Vagina (tissue), 2 donors: ENCODE measurements around the gene LST1. TPM values are rescaled to one million over a fixed set of nuclear protein-coding genes. Genes with fewer than 3 reads are reported as not detected.

ENCODE experiments used
- DNase-seq, 2 donors: peaks; one replicate each; pipeline ENCODE4 v3.0.0-alpha.2; 2017; ENCODE audit errors: extremely low spot score in 2 of 2
- H3K27ac ChIP-seq: fragments of 200-600 bp; sonication (generic); one replicate; pipeline ENCODE4 v1.5.1; 2019
- H3K27me3 ChIP-seq: fragments of 200-600 bp; sonication (generic); one replicate; pipeline ENCODE4 v1.5.1; 2019
- H3K36me3 ChIP-seq, 2 donors: fragments of 200-600 bp; sonication (generic); one replicate each; pipeline ENCODE4 v1.5.1; 2017 to 2019
- H3K4me1 ChIP-seq: fragments of 200-600 bp; sonication (generic); one replicate; pipeline ENCODE4 v1.5.1; 2019
- H3K4me3 ChIP-seq, 2 donors: fragments of 200-600 bp; sonication (generic); 1 replicate in 1 of 2; 2 replicates in 1 of 2; pipeline ENCODE4 v1.5.1; 2016 to 2019
- H3K9me3 ChIP-seq: fragments of 200-600 bp; sonication (generic); one replicate; pipeline ENCODE4 v1.5.1; 2019
- POLR2A ChIP-seq, 2 donors: fragments of 450-650 bp; IDR thresholded peaks; one replicate each; pipeline ENCODE4 v1.6.1; 2017; ENCODE audit warnings: antibody characterized with exemption in 2 of 2, mild to moderate bottlenecking in 2 of 2, moderate library complexity in 2 of 2
- POLR2AphosphoS5 ChIP-seq, 2 donors: sonication (generic); formaldehyde crosslinking; IDR thresholded peaks; one replicate each; pipeline ENCODE4 v1.9.0; 2017; ENCODE audit warnings: antibody characterized with exemption in 2 of 2, mild to moderate bottlenecking in 2 of 2, low read depth in 1 of 2; ENCODE audit not compliant: insufficient read depth in 1 of 2
- intact Hi-C: fragments of 100-400 bp; cut with DNase I; formaldehyde crosslinking; loops from one replicate; pipeline ENCODE4 v1.15.1; 2023
- total RNA-seq: library from RNA; depleted of rRNA; stranded (reverse); fragments of >200 nt; gene quantifications from one replicate; pipeline ENCODE4 v1.2.3, GENCODE V29; 2016
- TF ChIP-seq, protein P1 (sequence below), 3 experiments: fragments of 450-650 bp in 2 of 3; fragments of 200-600 bp in 1 of 3; sonication (generic) in 1 of 3; IDR thresholded peaks; one replicate each; pipeline ENCODE4 v1.5.1; 2017 to 2019; ENCODE audit warnings: antibody characterized with exemption in 3 of 3, mild to moderate bottlenecking in 2 of 3, moderate library complexity in 2 of 3

Gene LST1
- total RNA-seq, 1 donor from 2014 or later: not detected

DNA sequence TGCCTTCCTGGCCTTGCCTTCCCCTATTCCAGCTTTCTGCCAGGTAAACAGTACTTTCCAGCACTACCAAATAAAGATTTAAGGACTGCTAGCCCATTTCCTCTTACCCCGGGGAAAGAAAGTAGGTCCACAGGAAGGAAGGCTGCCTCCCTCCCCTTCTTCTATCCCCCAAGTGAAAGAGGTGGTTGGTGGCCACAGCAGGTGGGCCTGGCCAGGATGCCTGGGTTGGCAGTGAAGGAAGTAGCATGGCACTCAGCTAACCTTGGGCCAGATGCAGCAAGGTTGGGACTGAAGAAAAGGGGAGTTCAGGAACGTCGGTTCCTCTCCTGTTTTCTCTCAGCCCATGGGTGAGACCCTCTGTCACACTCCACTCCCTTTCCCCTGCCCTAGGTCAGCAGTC is 29.8 kb upstream of the LST1 start:
- no peak for DNase-seq
- intact Hi-C loops: no loop called here
- peaks cover 0 to 31% of the 10 kb centered on the region in 2 donors for H3K36me3 ChIP-seq

DNA sequence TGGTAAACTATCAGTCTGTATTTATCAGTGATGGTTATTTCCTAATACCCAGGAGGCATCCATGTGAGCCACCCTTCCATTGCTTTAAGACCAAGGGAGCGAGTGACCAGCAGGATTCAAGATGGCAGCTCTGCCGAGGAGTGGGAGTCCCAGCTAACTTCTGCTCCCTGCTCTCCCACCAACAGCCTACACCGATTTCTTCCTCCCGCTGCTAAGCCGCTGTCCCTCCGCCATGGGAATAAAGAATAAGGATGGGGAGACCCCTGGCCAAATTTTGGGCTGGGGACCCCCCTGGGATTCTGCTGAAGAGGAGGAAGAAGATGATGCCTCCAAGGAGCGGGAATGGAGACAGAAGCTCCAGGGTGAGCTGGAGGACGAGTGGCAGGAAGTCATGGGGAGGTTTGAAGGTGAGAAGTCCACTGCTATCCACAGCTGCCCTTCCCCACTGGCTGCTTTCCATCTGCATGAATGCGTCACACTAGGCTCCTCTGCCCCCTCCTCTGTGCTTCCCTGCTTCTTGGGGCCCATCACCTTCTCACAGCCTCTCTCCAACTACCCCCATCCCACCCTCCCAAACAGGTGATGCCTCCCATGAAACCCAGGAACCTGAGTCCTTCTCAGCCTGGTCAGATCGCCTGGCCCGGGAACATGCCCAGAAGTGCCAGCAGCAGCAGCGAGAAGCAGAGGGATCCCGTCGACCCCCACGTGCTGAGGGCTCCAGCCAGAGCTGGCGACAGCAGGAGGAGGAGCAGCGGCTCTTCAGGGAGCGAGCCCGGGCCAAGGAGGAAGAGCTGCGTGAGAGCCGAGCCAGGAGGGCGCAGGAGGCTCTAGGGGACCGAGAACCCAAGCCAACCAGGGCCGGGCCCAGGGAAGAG is 28.4 kb upstream of the LST1 start:
- H3K9me3 ChIP-seq: no peaks in the 10 kb centered on the region
- H3K4me3 ChIP-seq: no peak overlapping the region
- TF ChIP-seq, protein P1, sequence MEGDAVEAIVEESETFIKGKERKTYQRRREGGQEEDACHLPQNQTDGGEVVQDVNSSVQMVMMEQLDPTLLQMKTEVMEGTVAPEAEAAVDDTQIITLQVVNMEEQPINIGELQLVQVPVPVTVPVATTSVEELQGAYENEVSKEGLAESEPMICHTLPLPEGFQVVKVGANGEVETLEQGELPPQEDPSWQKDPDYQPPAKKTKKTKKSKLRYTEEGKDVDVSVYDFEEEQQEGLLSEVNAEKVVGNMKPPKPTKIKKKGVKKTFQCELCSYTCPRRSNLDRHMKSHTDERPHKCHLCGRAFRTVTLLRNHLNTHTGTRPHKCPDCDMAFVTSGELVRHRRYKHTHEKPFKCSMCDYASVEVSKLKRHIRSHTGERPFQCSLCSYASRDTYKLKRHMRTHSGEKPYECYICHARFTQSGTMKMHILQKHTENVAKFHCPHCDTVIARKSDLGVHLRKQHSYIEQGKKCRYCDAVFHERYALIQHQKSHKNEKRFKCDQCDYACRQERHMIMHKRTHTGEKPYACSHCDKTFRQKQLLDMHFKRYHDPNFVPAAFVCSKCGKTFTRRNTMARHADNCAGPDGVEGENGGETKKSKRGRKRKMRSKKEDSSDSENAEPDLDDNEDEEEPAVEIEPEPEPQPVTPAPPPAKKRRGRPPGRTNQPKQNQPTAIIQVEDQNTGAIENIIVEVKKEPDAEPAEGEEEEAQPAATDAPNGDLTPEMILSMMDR (IDR thresholded peaks at IDR 0.05): no peak
- TF ChIP-seq POLR2A (IDR thresholded peaks at IDR 0.05) (no peak), POLR2AphosphoS5 (IDR thresholded peaks at IDR 0.05; ENCODE audit: insufficient read depth in 1 of 2, low read depth in 1 of 2) (no peak)
- peaks cover 0 to 31% of the 10 kb centered on the region in 2 donors for H3K36me3 ChIP-seq
- H3K27ac ChIP-seq: no peak overlapping the region
- no peaks in the 10 kb centered on the region for H3K27me3 ChIP-seq
- DNase-seq: no peak
- intact Hi-C loops: no loop called here
- H3K4me1 ChIP-seq: peaks cover 23% of the 10 kb centered on the region

More for the DNA sequence above, 29.8 kb upstream of the LST1 start:
- H3K27ac ChIP-seq: no peak overlapping the region
- no peak overlapping the region for H3K4me3 ChIP-seq
- no peaks in the 10 kb centered on the region for H3K27me3 ChIP-seq
- no peaks in the 10 kb centered on the region for H3K9me3 ChIP-seq
- H3K4me1 ChIP-seq: peaks cover 23% of the 10 kb centered on the region
- TF ChIP-seq POLR2AphosphoS5 (IDR thresholded peaks at IDR 0.05; ENCODE audit: insufficient read depth in 1 of 2, low read depth in 1 of 2) (no peak), POLR2A (IDR thresholded peaks at IDR 0.05) (no peak)
- TF ChIP-seq, protein P1 (IDR thresholded peaks at IDR 0.05): no peak

- no peak overlapping the region for H3K27ac ChIP-seq
- H3K9me3 ChIP-seq: no peaks in the 10 kb centered on the region
- intact Hi-C loops: no loop called here
- peaks cover 23% of the 10 kb centered on the region for H3K4me1 ChIP-seq
- TF ChIP-seq POLR2AphosphoS5 (IDR thresholded peaks at IDR 0.05; ENCODE audit: insufficient read depth in 1 of 2, low read depth in 1 of 2) (no peak), POLR2A (IDR thresholded peaks at IDR 0.05) (no peak)
- TF ChIP-seq, protein P1 (IDR thresholded peaks at IDR 0.05): no peak
- H3K27me3 ChIP-seq: no peaks in the 10 kb centered on the region
- H3K4me3 ChIP-seq: no peak overlapping the region
- DNase-seq: no peak
- peaks cover 0 to 31% of the 10 kb centered on the region in 2 donors for H3K36me3 ChIP-seq
These were observed 27.8 kb upstream of the LST1 start for GRCh38 chr6:31558318-31558625.

- intact Hi-C loops: no loop called here
- TF ChIP-seq, protein P1 (IDR thresholded peaks at IDR 0.05): no peak
- TF ChIP-seq POLR2AphosphoS5 (IDR thresholded peaks at IDR 0.05; ENCODE audit: insufficient read depth in 1 of 2, low read depth in 1 of 2): no peak
- TF ChIP-seq POLR2A (IDR thresholded peaks at IDR 0.05): no peak
- H3K36me3 ChIP-seq: peaks cover 0 to 31% of the 10 kb centered on the region in 2 donors
- peaks cover 23% of the 10 kb centered on the region for H3K4me1 ChIP-seq
- no peak overlapping the region for H3K4me3 ChIP-seq
- peak overlapping the region; percentile 18 for H3K27ac ChIP-seq
- H3K27me3 ChIP-seq: no peaks in the 10 kb centered on the region
- DNase-seq: no peak
- no peaks in the 10 kb centered on the region for H3K9me3 ChIP-seq
These were observed 27.2 kb upstream of the LST1 start for GRCh38 chr6:31558631-31559500.
